HAP-1 (cell line): ENCODE data around the gene ADAM22.

Experiments used
- DNase-seq, 2 experiments: peaks; one replicate each; pipeline ENCODE4 v3.0.0-alpha.2; 2016 to 2020; ENCODE audit warnings: low spot score in 2 of 2
- H3K27me3 ChIP-seq: fragments of 250-450 bp; sonication (Bioruptor Pico); 2 replicates; pipeline ENCODE4 v1.5.1; 2020; ENCODE audit warnings: low read depth, mild to moderate bottlenecking, moderate library complexity
- H3K36me3 ChIP-seq: fragments of 250-450 bp; sonication (Bioruptor Pico); replicated peaks from 2 replicates; pipeline ENCODE4 v1.5.1; 2020; ENCODE audit warnings: mild to moderate bottlenecking
- H3K4me1 ChIP-seq: fragments of 250-450 bp; sonication (Bioruptor Pico); 2 replicates; pipeline ENCODE4 v1.5.1; 2020; ENCODE audit warnings: mild to moderate bottlenecking
- H3K4me3 ChIP-seq: fragments of 250-450 bp; sonication (Bioruptor Pico); 2 replicates; pipeline ENCODE4 v1.5.1; 2020; ENCODE audit warnings: mild to moderate bottlenecking, moderate library complexity
- H3K9me3 ChIP-seq: fragments of 250-450 bp; sonication (Bioruptor Pico); 2 replicates; pipeline ENCODE4 v1.5.1; 2020; ENCODE audit warnings: mild to moderate bottlenecking, moderate library complexity
- in situ Hi-C: fragments of 300-500 bp; cut with MboI; formaldehyde crosslinking; loops from 3 replicates; pipeline ENCODE4 v1.14.3; 2020; ENCODE audit warnings: low sequenced_read_pairs, inconsistent platforms, mixed read lengths

The ADAM22 gene

GRCh38 chr7:88111140-88111743, 177.2 kb downstream of the ADAM22 start:
- peak in 1 of 2 experiments; percentile 67 for DNase-seq
- no peaks in the 10 kb centered on the region for H3K27me3 ChIP-seq
- H3K36me3 ChIP-seq: no peaks in the 10 kb centered on the region
- H3K4me1 ChIP-seq: peaks cover 5% of the 10 kb centered on the region; the same call in 1 of the 2 replicates
- H3K4me3 ChIP-seq: no peak overlapping the region
- in situ Hi-C loops: loop anchor here (25.0 kb wide), 1 partner anchor 599 kb away; no protein-coding TSS in a partner anchor
- no peaks in the 10 kb centered on the region for H3K9me3 ChIP-seq

GRCh38 chr7:88111954-88112471, 178.0 kb downstream of the ADAM22 start:
- Histone ChIP-seq H3K4me3 (no peak overlapping the region), H3K9me3 (no peaks in the 10 kb centered on the region), H3K27me3 (no peaks in the 10 kb centered on the region), H3K36me3 (no peaks in the 10 kb centered on the region), H3K4me1 (peaks cover 11% of the 10 kb centered on the region)
- in situ Hi-C loops: loop anchor here (25.0 kb wide), 1 partner anchor 600 kb away; no protein-coding TSS in a partner anchor
- no peak for DNase-seq

DNA sequence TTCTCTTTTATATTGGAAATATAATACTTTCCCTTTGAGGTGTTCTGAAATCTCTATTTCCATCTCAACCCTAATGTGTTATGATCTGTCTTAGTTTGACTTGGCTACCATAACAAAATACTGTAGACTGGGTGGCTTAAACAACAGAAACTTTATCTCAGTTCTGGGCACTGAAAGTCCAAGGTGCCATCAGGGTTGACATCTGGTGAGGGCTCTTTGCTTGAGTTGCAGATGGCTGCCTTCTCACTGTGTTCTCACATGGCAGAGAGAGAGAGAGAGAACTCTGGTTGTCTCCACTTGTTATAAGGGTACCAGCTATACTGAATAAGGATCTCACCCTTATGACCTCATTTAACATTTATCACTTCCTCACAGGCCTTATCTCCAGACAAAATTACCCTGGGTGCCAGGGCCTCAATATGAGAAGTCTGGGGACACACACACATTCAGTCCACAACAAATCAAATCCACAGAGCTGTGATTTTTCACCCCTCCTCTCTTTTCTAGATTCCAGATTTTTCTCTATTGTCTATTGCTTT, 181.3 kb downstream of the ADAM22 start:
- Histone ChIP-seq H3K4me1 (peaks cover 11% of the 10 kb centered on the region), H3K27me3 (no peaks in the 10 kb centered on the region), H3K4me3 (no peak overlapping the region), H3K36me3 (no peaks in the 10 kb centered on the region), H3K9me3 (no peaks in the 10 kb centered on the region)
- no peak for DNase-seq
- in situ Hi-C loops: loop anchor here (25.0 kb wide), 1 partner anchor 603 kb away; no protein-coding TSS in a partner anchor

GRCh38 chr7:88115816-88116215, 181.8 kb downstream of the ADAM22 start:
- H3K9me3 ChIP-seq: no peaks in the 10 kb centered on the region
- no peaks in the 10 kb centered on the region for H3K27me3 ChIP-seq
- H3K36me3 ChIP-seq: no peaks in the 10 kb centered on the region
- in situ Hi-C loops: loop anchor here (25.0 kb wide), 1 partner anchor 604 kb away; no protein-coding TSS in a partner anchor
- DNase-seq: no peak
- peaks cover 11% of the 10 kb centered on the region for H3K4me1 ChIP-seq
- no peak overlapping the region for H3K4me3 ChIP-seq

- Histone ChIP-seq H3K4me3 (no peak overlapping the region), H3K9me3 (no peaks in the 10 kb centered on the region), H3K4me1 (peaks cover 11% of the 10 kb centered on the region), H3K27me3 (no peaks in the 10 kb centered on the region), H3K36me3 (no peaks in the 10 kb centered on the region)
- peak; percentile 46 to 68 for DNase-seq
- in situ Hi-C loops: loop anchor here (25.0 kb wide), 1 partner anchor 604 kb away; no protein-coding TSS in a partner anchor
Observed at GRCh38 chr7:88116235-88116795, 182.3 kb downstream of the ADAM22 start.

DNA sequence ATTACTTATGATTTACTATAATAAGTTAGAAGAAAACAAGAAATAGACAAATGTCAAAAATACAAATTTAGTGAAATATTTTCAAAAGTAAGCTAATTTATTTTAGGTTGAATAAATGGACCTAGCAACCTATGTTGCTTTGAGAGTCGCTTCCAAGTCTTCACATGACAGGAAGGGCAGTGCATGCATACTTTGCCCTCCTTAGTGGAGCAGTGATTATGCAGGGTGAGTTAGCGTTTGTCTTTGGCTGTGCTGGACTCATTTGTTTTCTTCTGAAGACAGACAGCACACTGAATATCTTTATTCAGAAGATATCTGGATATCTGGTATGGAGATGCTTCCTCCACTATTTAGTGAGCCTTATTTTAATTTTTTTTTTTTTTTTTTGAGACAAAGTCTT, 183.3 kb downstream of the ADAM22 start:
- H3K36me3 ChIP-seq: no peaks in the 10 kb centered on the region
- H3K4me1 ChIP-seq: peaks cover 11% of the 10 kb centered on the region
- no peak for DNase-seq
- in situ Hi-C loops: loop anchor here (25.0 kb wide), 1 partner anchor 605 kb away; no protein-coding TSS in a partner anchor
- no peak overlapping the region for H3K4me3 ChIP-seq
- H3K9me3 ChIP-seq: no peaks in the 10 kb centered on the region
- no peaks in the 10 kb centered on the region for H3K27me3 ChIP-seq

- Histone ChIP-seq H3K27me3 (no peaks in the 10 kb centered on the region), H3K4me3 (no peak overlapping the region), H3K4me1 (peaks cover 5% of the 10 kb centered on the region), H3K9me3 (no peaks in the 10 kb centered on the region), H3K36me3 (no peaks in the 10 kb centered on the region)
- in situ Hi-C loops: loop anchor here (25.0 kb wide), 1 partner anchor 609 kb away; no protein-coding TSS in a partner anchor
- no peak for DNase-seq
Observed at GRCh38 chr7:88121335-88121734, 187.3 kb downstream of the ADAM22 start.

DNA sequence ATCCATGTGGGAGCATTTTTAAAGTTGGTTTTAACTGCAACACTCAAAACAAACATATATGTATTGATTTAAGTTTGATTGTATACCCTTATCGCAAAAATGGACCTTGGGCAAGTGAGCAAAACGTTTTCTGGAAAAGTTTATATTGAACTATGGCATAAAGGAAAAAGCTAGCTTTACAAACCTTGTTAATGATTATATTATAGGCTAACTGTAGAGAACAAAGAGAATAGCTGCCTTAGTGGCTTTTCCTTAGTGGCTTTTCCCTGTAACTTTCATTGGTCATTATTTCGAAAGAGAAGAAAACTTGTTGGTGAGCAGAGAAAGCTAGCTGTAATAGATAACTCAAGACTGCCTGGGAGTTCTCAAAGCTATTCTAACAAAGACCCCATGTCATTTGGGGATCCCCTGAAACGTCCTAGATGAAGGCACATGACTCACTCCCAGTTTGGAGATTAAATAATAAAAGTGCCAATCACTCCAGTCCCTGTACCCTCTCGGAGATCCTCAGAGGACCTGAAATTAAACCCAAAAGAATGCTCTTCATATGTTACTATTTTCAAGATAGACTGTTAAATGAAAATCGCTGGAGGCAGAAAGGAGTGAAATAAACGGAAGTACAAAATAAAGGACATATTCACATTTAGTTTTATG, 193.7 kb downstream of the ADAM22 start:
- H3K4me3 ChIP-seq: no peak overlapping the region
- H3K27me3 ChIP-seq: no peaks in the 10 kb centered on the region
- no peaks in the 10 kb centered on the region for H3K4me1 ChIP-seq
- H3K36me3 ChIP-seq: no peaks in the 10 kb centered on the region
- H3K9me3 ChIP-seq: no peaks in the 10 kb centered on the region
- no peak for DNase-seq
- in situ Hi-C loops: no loop called here

- Histone ChIP-seq H3K27me3 (no peaks in the 10 kb centered on the region), H3K9me3 (no peaks in the 10 kb centered on the region), H3K4me3 (no peak overlapping the region), H3K36me3 (no peaks in the 10 kb centered on the region), H3K4me1 (no peaks in the 10 kb centered on the region)
- in situ Hi-C loops: no loop called here
- DNase-seq: no peak
Observed at GRCh38 chr7:88132725-88133124, 198.7 kb downstream of the ADAM22 start.

DNA sequence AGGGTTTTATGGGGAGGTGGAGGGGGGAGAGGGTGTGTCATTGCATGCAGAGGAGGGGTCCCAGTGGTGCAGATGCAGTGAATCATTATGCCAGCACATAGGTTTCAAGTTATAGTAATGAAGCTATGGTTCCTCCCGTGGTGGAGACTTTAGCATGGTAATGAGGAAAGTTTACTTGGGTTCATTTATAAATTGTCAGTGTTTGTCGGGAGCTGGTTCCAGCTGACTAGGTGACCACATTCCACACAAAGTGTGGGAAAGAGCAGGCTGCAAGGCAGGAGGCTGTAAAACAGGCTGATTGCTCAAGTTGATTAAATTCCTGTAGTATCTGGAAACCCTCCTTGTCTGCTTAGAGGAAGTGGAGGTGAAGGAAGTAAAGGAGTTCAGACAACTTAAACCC, 206.9 kb downstream of the ADAM22 start:
- in situ Hi-C loops: no loop called here
- no peak overlapping the region for H3K4me3 ChIP-seq
- DNase-seq: no peak
- no peaks in the 10 kb centered on the region for H3K27me3 ChIP-seq
- H3K36me3 ChIP-seq: no peaks in the 10 kb centered on the region
- H3K4me1 ChIP-seq: no peaks in the 10 kb centered on the region
- H3K9me3 ChIP-seq: no peaks in the 10 kb centered on the region

DNA sequence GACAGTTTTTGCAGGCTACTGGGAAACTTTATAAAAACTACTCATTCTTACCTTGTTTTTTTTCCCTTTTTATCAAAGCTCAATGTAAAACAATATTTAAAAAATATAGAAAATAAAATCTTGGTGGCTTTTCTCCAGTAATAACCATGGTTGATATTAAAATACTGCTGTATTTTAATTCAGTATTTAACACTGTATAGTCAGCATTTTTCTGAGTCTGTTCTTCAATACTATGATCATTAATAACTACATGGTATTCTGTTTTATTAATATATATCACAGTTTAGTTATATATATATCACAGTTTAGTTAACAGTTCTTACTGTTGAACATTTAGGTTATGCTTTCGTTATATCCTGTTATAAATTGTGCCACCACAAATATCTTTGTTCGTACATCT, 207.4 kb downstream of the ADAM22 start:
- in situ Hi-C loops: no loop called here
- Histone ChIP-seq H3K36me3 (no peaks in the 10 kb centered on the region), H3K9me3 (no peaks in the 10 kb centered on the region), H3K4me1 (no peaks in the 10 kb centered on the region), H3K4me3 (no peak overlapping the region), H3K27me3 (no peaks in the 10 kb centered on the region)
- DNase-seq: no peak

DNA sequence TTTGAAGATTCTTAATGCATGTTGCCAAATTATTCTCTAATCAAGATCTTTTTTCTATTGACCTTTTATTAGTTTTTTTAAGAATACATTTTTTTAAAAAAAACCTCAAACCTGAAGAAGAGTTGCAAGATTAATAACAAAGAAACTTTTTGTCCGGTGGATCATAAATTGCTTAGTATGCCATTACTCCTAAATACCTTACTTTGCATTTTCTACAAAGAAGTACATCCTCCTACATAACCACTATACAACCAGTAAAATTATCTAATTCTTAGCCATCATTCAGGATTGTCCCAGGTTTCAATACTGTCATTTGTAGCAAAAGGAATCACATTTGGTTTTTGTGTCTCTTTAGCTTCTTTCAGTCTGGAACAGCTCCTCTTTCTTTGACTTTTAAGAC, 207.9 kb downstream of the ADAM22 start:
- in situ Hi-C loops: no loop called here
- Histone ChIP-seq H3K9me3 (no peaks in the 10 kb centered on the region), H3K4me1 (no peaks in the 10 kb centered on the region), H3K36me3 (no peaks in the 10 kb centered on the region), H3K27me3 (no peaks in the 10 kb centered on the region), H3K4me3 (no peak overlapping the region)
- DNase-seq: no peak

- in situ Hi-C loops: no loop called here
- no peak for DNase-seq
- Histone ChIP-seq H3K4me1 (no peaks in the 10 kb centered on the region), H3K27me3 (no peaks in the 10 kb centered on the region), H3K36me3 (no peaks in the 10 kb centered on the region), H3K9me3 (no peaks in the 10 kb centered on the region), H3K4me3 (no peak overlapping the region)
Observed at GRCh38 chr7:88146616-88147015, 212.6 kb downstream of the ADAM22 start.

GRCh38 chr7:88147341-88147740, 213.3 kb downstream of the ADAM22 start:
- DNase-seq: no peak
- Histone ChIP-seq H3K27me3 (no peaks in the 10 kb centered on the region), H3K9me3 (no peaks in the 10 kb centered on the region), H3K4me3 (no peak overlapping the region), H3K4me1 (no peaks in the 10 kb centered on the region), H3K36me3 (no peaks in the 10 kb centered on the region)
- in situ Hi-C loops: no loop called here
